ENCODE data around the gene BTN2A1.

DNA sequence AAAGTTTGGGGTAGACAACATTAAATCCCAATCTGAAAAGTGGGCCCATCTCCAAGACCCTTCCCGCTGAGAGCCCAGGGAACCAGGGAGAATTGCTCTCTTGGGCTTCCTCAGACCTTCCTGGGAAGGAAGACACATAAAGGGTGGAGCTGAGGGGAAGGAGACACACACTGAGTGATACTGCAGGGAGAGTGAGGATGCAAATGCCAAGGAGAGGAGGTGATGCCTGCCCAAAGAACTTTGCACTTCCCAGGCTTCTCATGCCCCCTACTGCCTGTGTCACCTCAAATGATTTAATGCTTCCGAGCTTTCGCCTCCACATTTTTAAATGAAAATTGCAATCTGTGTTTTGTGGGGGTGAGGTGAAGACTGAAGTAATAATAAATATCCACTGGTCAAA is 7.5 kb upstream of the BTN2A1 start:
- TF ChIP-seq POLR2A (IDR thresholded peaks at IDR 0.05; ENCODE audit: low read length): no peak
- TF ChIP-seq GATA1 (IDR thresholded peaks at IDR 0.05; ENCODE audit: low read depth, low read length): no peak
